VCaP (cell line): ENCODE results near the gene DPEP1.

Experiments
- H3K27ac ChIP-seq: fragments of 450-650 bp; 2 replicates; pipeline ENCODE4 v1.5.1; 2017
- CTCF ChIP-seq: fragments of 450-650 bp; conservative IDR thresholded peaks from 2 replicates; pipeline ENCODE4 v1.5.1; 2017; ENCODE audit warnings: mild to moderate bottlenecking, moderate library complexity

DPEP1 gene

GRCh38 chr16:89613231-89613953 is at the start of gene DPEP1:
Gene DPEP1 (plus strand): TSS chr16:89613642. CDS start chr16:89630411, 16,769 bp downstream.
- no peak within 1 kb of the TSS for H3K27ac ChIP-seq
- no peak for TF ChIP-seq CTCF

GRCh38 chr16:89564476-89565255 is 48.8 kb upstream of the DPEP1 start:
- no peak overlapping the region; the same call in 1 of the 2 replicates for H3K27ac ChIP-seq
- no peak for TF ChIP-seq CTCF

- H3K27ac ChIP-seq, result peak overlapping the region; percentile 43
- no peak for TF ChIP-seq CTCF
Measured at GRCh38 chr16:89565256-89565505, 48.3 kb upstream of the DPEP1 start.

GRCh38 chr16:89565506-89566372 is 47.7 kb upstream of the DPEP1 start:
- H3K27ac ChIP-seq, result peak overlapping the region; percentile 43
- peak; percentile 49 for TF ChIP-seq CTCF

- TF ChIP-seq CTCF, result no peak
- H3K27ac ChIP-seq, result no peak overlapping the region
Measured at GRCh38 chr16:89567656-89568594, 45.5 kb upstream of the DPEP1 start.

- no peak overlapping the region for H3K27ac ChIP-seq
- TF ChIP-seq CTCF, result no peak
Measured at GRCh38 chr16:89569506-89570341, 43.7 kb upstream of the DPEP1 start.
